T follicular helper cell (primary cell): Measurements from ENCODE around the gene SPEM1.
A peak's percentile ranks its signal among the peaks of the same experiment; 100 is the strongest.

Experiments used
- DNase-seq: peaks from one replicate; pipeline ENCODE4 v3.0.0-alpha.2; 2020; ENCODE audit warnings: low read depth

The SPEM1 gene

DNA sequence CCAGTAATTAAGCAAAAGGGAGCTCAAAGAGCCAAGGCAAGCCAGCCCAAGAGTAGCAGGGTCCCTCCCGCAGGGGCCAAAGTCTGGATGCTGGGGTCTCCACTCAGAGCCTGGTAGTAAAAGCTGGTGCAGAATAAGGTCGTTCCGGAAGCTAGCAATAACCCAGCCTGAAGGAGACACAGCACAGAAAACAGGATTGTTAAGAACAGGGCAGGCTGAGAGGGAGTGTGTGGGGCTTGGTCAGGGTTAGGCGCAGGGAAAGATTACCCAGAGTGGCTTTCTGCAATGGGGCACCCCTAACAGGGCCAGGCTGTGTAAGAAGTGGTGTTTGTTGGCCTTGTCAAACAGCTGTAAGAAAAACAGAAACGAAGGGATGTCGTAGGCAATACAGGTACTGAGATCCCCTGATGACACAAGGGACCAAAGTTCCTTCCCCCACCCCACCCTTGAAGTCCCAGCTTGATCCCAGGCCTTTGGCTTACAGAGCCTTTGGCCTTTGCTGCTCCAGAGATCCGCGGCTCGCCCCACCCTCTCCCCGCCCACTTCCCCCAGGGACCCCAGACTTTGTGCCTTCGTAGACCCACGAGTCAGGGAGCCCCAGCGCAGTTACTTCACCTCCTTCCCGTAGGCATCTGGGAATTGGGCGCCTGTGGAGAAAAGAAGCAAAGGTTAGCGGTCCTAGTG, 16.9 kb upstream of the SPEM1 start:
- peak; percentile 12 for DNase-seq

DNA sequence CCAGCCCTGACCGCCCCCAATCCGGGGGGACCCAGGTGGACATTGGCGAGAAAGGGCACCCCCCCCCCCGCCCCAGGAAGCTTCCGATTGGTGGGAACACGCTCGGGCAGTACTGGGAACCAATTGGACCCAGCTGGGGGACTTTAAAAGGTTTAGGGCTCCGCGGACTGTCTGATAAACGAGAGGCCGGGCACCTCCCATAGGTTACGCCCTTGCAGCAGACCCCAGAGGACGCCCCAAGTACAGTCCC, 16.5 kb upstream of the SPEM1 start:
- no peak for DNase-seq

DNA sequence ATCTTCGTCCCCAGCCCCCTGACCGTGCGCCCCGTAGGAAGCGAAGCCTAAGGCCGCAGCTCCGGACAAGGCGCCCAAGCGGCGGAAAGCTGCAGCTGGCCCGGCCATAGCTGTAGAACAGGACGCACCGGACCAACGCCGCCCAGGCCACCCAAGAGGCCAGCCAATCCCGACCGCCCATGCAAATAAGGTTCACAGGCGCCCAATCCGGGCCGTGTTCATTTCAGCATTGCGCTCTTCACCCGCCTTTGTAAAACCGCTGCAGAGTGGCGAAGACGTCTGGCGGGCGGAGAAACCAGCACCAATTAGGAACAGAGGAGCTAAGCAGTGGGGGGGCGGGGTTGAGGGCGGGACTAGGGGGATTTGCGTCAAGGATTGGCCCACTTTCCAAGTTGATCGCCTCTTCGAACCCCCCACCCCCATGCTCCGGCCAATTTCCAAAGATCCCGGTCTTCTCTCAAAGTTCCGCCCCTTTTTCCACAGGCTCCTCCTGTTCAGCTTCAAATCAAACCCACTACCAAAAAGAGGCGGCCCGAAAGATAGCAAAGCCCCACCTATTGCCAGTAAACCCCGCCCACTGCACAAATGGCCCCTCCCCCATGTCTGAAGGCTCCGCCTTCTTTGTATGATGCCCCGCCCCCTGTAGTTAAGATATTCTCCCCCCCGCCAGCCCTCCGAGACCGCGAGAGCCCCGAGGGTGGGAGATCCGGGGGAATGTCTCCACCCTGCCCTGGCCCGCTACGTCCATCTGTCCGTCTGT, 16.0 kb upstream of the SPEM1 start, which contains the start of gene TMEM256:
Gene TMEM256 (minus strand): TSS at position 121 of the 760 bp plus-strand sequence. CDS start 13 bp downstream, at position 108.
- DNase-seq: peak; percentile 95

DNA sequence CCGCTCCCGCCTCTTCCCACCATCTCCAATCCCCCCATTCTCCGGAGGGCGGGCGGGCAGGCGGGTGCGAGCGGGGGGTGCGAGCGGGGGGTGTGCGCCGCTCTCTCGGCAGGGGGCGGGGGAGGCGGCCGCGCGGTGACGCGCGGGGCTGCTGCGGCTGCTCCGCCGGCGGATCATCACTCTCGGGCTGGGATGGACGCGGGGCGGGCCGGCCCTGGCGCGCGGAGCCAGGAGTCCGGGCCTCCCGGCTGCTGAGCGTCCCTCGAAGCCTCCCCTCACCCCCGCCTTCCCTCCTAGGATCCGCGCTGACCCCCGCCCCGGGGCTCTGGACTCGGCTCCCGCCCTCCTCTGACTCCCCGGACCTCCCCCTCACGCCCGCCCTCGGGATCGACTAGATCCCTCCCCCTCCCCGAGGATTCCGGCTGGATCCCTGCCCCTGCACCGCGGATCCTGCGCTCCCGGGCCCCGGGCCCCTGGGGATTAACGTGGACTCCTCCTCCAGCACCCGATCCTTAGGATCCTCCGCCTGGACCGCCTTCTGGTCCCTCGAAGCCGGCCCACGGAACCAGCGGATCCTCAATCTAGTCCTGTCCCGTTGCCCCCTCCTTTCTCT, 15.3 kb upstream of the SPEM1 start:
- DNase-seq: peak; percentile 65

DNA sequence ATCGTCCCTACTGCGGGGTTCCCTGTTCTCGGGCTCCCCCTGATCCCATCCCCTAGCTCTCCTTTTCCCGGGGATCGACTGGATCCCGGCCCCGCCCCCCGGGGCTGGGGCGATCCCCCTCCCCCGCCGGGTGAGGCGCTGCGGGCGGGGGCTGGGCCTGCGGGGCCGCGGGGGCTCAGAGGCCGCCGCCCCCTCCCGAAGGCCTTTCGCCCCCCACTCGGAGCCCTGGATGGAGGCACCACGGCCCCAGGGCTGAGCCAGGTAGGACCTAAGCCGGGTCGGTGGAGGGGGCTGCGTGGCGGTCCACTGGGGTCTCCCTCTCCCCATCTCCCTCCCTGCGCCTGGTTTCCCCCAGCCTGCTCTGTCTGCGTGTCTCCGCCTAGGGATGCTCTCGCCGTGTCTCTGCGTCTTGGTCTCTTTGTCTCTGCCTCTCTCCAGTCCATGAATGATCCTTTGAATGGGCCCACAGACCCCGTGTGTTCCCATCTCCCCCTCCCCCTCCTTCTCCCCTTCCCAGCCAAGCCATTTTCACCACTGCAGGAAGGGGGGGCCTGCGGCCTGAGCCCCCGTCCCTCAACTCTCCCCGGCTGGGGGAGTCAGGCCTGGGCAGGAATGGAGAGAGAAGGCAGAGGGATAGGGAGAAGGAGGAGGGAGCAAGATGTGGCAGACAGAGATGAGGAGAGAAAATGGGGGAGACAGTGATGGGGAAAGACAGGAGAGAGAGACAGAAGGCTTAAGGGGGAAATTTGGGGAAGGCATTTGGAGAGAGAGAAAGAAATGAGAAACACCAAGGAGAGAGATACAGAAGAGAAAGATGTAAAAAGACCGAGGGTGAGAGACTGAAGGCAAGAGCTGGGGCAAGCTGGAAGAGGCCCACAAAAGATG, 14.5 kb upstream of the SPEM1 start:
- DNase-seq: no peak

- DNase-seq: no peak
These were observed 13.8 kb upstream of the SPEM1 start for GRCh38 chr17:7406235-7406825.

- no peak for DNase-seq
These were observed 13.0 kb upstream of the SPEM1 start for GRCh38 chr17:7407082-7407481.

DNA sequence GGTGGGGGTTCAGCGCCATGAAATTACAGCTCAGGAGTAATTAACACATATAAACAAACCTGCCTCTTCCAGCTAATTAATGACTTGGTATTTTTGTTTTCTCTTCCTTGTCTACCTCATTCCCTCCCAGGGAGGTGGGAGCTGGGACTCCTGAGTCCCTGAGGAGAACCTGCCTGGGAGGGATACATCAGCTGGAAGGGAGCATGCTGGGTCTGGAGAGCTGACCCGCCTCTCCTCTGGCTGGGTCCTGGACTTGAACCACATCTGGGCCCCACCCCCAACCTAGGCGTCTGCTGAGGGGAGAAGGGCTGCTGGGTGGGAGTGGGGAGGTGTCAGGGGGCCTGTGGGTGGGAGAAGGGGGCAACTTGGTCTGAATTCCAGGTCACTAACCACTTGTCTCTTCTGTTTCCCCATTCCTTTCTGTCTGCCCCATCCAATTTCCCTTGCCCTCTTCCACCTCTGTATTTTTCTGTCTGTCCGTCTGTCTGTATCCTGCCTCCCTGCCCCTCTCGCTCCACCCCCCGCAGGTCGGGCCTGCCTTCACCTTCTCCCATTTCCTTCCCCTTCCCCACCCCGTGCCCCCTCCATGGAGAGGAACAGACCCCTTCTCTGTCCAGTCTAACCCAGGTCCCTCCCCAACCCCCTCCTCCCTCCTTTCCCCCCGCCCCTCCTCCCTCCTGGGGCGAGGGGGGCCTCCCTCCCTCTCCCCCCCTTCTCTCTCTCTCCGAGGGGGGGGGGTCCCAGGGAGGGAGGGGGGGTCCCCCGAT, 12.5 kb upstream of the SPEM1 start, which contains the start of gene NLGN2:
Gene NLGN2 (plus strand): TSS at position 361 of the 767 bp plus-strand sequence. CDS start 411 bp downstream, outside the sequence.
- DNase-seq: no peak

- DNase-seq: no peak
These were observed 11.8 kb upstream of the SPEM1 start for GRCh38 chr17:7408252-7408727.

DNA sequence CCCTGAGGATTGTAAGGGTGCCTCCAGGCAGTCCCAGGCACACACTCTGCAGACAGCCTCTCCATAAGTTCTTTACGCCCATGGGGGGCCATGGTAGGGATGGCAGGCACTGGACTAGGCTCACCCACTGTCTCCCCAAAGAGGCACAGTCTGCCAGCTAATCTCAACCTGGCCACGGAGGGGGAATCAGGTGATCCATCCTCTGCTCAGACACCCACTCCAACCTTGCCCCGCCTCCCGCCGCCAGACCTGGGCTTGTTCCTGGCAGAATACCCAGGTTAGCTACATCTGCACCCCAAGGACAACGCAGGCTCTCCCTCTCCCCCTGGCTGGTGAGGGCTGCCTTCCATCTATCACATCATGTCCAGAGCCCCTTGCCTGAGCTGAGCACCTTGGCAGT, 11.3 kb upstream of the SPEM1 start:
- no peak for DNase-seq

DNA sequence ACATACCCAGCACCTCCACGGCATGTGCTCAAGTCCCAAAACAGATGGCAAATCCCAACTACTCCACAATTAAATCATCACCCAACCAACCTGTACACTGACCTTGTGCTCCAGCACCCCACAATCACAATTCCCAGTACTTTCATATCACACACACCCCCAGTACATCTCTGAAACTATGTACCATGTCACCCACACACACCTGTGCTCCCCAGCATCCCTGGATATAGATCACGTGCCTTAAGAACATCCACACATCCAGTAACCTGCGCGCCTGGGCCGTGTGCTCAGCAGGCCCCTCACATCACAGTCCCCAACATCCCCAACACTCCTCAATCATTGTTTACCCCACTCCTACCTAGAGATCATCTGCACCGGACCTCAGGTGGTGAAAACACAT, 10.4 kb upstream of the SPEM1 start:
- no peak for DNase-seq

DNA sequence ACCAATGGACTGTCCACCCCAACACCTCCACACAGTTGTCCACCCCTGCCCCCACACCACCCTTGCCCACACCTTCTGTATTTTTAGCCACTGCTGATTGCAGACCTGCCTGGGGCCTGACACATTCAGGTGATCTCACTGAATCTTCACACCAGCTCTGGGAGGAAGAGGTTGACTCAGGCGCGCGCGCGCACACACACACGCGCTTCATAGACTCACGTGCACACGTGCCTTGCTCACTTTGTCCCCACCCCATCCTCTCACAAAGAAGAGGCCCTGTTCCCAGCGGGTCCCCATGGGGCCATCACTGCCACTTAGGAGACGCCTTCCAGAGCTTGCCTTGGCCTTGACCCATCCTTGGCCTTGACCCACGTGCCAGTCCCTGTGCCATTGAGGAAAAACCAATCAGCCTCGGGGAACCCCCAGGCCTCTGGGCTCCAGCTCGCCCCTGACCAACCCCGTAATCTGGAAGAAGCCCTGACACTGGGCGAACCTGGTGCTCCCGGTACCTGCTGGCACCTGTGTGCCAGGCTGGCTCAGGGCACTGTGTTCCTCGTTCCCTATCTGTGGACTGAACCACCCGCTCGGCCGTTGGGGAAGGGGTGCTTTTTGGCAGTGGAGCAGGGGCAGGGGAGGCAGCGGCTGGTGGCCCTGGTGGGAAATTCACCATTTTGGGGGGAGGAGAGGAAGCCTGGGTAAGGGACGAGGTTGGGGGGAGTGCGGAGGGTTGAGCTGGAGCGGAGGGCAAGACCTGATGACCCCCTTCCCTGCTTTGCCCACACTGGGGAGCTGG, 9.3 kb upstream of the SPEM1 start:
- no peak for DNase-seq

GRCh38 chr17:7411427-7411750, 8.7 kb upstream of the SPEM1 start:
- DNase-seq: no peak

- no peak for DNase-seq
These were observed 6.7 kb upstream of the SPEM1 start for GRCh38 chr17:7413346-7413985.

DNA sequence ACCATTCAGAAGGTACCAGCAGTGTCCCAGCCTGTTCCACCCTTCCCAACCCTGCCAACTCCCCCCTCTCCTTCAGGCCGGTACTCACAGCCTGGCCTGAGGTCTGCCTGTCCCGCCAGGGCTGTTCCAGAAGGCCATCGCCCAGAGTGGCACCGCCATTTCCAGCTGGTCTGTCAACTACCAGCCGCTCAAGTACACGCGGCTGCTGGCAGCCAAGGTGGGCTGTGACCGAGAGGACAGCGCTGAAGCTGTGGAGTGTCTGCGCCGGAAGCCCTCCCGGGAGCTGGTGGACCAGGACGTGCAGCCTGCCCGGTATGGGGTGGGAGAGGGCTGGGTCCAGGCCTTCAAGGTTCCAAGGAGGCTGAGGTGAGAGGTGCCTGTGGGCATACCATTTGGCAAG, 5.3 kb upstream of the SPEM1 start:
- no peak for DNase-seq

DNA sequence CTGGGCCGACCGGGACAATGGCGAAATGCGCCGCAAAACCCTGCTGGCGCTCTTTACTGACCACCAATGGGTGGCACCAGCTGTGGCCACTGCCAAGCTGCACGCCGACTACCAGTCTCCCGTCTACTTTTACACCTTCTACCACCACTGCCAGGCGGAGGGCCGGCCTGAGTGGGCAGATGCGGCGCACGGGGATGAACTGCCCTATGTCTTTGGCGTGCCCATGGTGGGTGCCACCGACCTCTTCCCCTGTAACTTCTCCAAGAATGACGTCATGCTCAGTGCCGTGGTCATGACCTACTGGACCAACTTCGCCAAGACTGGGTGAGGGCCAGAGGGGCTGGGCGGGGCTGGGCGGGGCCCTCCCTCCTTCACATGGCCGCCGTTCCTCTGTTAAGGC, 4.3 kb upstream of the SPEM1 start:
- no peak for DNase-seq

- no peak for DNase-seq
These were observed 3.8 kb upstream of the SPEM1 start for GRCh38 chr17:7416323-7416722.

DNA sequence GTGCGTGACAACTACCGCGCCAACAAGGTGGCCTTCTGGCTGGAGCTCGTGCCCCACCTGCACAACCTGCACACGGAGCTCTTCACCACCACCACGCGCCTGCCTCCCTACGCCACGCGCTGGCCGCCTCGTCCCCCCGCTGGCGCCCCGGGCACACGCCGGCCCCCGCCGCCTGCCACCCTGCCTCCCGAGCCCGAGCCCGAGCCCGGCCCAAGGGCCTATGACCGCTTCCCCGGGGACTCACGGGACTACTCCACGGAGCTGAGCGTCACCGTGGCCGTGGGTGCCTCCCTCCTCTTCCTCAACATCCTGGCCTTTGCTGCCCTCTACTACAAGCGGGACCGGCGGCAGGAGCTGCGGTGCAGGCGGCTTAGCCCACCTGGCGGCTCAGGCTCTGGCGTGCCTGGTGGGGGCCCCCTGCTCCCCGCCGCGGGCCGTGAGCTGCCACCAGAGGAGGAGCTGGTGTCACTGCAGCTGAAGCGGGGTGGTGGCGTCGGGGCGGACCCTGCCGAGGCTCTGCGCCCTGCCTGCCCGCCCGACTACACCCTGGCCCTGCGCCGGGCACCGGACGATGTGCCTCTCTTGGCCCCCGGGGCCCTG, 3.0 kb upstream of the SPEM1 start:
- DNase-seq: no peak

DNA sequence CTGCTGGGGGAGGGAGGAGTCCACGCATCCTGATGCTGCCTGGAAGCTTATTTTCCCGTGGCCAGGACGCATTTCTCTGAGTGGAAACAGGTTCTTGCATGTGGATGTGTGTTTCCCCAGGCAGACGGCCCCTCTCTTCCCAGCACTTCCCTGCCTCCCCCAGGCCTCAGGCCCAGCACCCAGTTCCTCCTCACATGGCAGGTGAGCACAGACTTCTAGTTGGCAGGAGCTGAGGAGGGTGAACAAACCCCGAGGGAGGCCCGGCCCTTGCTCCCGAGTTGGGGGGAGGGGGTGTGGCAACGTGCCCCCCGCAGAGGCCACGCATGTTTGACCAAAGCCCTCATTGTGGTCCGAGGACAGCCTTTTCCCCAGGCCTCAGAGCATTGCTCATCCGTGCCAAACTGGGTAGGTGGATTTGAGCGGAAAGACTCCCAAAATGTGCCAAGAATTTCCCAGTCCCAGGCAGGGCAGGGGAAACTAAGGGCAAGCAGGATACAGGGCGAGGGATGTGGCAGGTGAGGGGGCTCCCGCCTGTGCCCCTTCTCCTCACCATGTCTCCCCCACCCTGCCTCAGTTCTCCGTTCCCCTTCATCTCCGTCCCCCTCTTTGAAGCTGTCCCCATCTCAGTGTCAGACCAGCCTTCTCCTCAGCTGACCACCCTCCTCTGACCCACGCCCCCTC, 1.5 kb upstream of the SPEM1 start:
- DNase-seq: no peak
